WTC11 (cell line): ENCODE measurements around the gene RAI1. TPM values are rescaled to one million over a fixed set of nuclear protein-coding genes. Genes with fewer than 3 reads are reported as not detected.

Experiments
- ATAC-seq: fragments of 200-7000 bp; cut with Tn5 transposase; 2 replicates; pipeline ENCODE4 v1.10.0; 2021; ENCODE audit warnings: mild to moderate bottlenecking, moderate library complexity
- CTCF ChIA-PET: fragments of 300-600 bp; sonication (Branson Sonifier 250); formaldehyde crosslinking; loops from one replicate; lab custom pipeline; 2021; ENCODE audit warnings: antibody characterized with exemption; lab: Charles Lee
- POLR2A ChIA-PET: fragments of 350-600 bp; sonication (Branson Sonifier 250); formaldehyde crosslinking; loops from one replicate; lab custom pipeline; 2021; ENCODE audit warnings: antibody characterized with exemption; lab: Charles Lee
- DNase-seq: peaks from one replicate; pipeline ENCODE4 v3.0.0; 2021; ENCODE audit warnings: low spot score
- H3K27ac Mint-ChIP-seq: 2 replicates; pipeline ENCODE4 v1.8.0; 2021; ENCODE audit warnings: mixed read lengths
- H3K27me3 Mint-ChIP-seq: 2 replicates; pipeline ENCODE4 v1.8.0; 2021; ENCODE audit warnings: low read depth, mild to moderate bottlenecking, moderate library complexity, mixed read lengths
- H3K36me3 Mint-ChIP-seq: 2 replicates; pipeline ENCODE4 v1.8.0; 2021; ENCODE audit warnings: mixed read lengths
- H3K4me1 Mint-ChIP-seq: 2 replicates; pipeline ENCODE4 v1.8.0; 2022; ENCODE audit warnings: mixed read lengths
- H3K4me3 Mint-ChIP-seq: 2 replicates; pipeline ENCODE4 v1.8.0; 2021; ENCODE audit warnings: mild to moderate bottlenecking, moderate library complexity, mixed read lengths
- H3K9me3 Mint-ChIP-seq: 2 replicates; pipeline ENCODE4 v1.8.0; 2021; ENCODE audit warnings: mixed read lengths
- AFF4 ChIP-seq: sonication (generic); formaldehyde crosslinking; IDR thresholded peaks from 2 replicates; pipeline ENCODE4 v1.8.1; 2023; ENCODE audit warnings: mild to moderate bottlenecking, missing genetic modification reagents, borderline replicate concordance
- CREM ChIP-seq: sonication (generic); formaldehyde crosslinking; IDR thresholded peaks from 2 replicates; pipeline ENCODE4 v1.8.1; 2022; ENCODE audit warnings: mild to moderate bottlenecking, missing genetic modification reagents, moderate library complexity
- CTCF ChIP-seq: fragments of 200-600 bp; IDR thresholded peaks from 2 replicates; pipeline ENCODE4 v1.8.0; 2022; ENCODE audit warnings: antibody characterized with exemption
- FOXK1 ChIP-seq: sonication (generic); formaldehyde crosslinking; IDR thresholded peaks from 2 replicates; pipeline ENCODE4 v1.8.0; 2022; ENCODE audit warnings: mild to moderate bottlenecking, moderate library complexity, missing genetic modification reagents
- GTF2I ChIP-seq: fragments of 250-450 bp; sonication (Bioruptor Pico); conservative IDR thresholded peaks from 2 replicates; pipeline ENCODE4 v1.4.0; 2021; ENCODE audit warnings: mild to moderate bottlenecking
- MXD4 ChIP-seq: fragments of 250-450 bp; sonication (Bioruptor Pico); IDR thresholded peaks from 2 replicates; pipeline ENCODE4 v1.8.0; 2021; ENCODE audit warnings: mild to moderate bottlenecking, moderate library complexity, borderline replicate concordance
- NFE2L1 ChIP-seq: sonication (generic); formaldehyde crosslinking; IDR thresholded peaks from 2 replicates; pipeline ENCODE4 v1.8.1; 2023; ENCODE audit warnings: missing genetic modification reagents
- NFYB ChIP-seq: sonication (generic); formaldehyde crosslinking; conservative IDR thresholded peaks from 2 replicates; pipeline ENCODE4 v1.8.0; 2022; ENCODE audit warnings: low read depth, missing genetic modification reagents
- TEAD4 ChIP-seq: sonication (generic); formaldehyde crosslinking; IDR thresholded peaks from 2 replicates; pipeline ENCODE4 v1.8.0; 2022; ENCODE audit warnings: mild to moderate bottlenecking, missing genetic modification reagents
- ZBTB21 ChIP-seq: sonication (generic); formaldehyde crosslinking; IDR thresholded peaks from 2 replicates; pipeline ENCODE4 v1.8.1; 2023; ENCODE audit warnings: mild to moderate bottlenecking, missing genetic modification reagents, borderline replicate concordance
- ZNF219 ChIP-seq: sonication (generic); formaldehyde crosslinking; IDR thresholded peaks from 2 replicates; pipeline ENCODE4 v1.8.0; 2023; ENCODE audit warnings: missing genetic modification reagents, mild to moderate bottlenecking, borderline replicate concordance
- ZNF512 ChIP-seq: sonication (generic); formaldehyde crosslinking; IDR thresholded peaks from 2 replicates; pipeline ENCODE4 v1.8.1; 2022; ENCODE audit warnings: missing genetic modification reagents, borderline replicate concordance
- total RNA-seq: library from RNA; stranded (reverse); gene quantifications from 3 replicates; pipeline ENCODE4 v1.2.3, GENCODE V29; 2021
- TF ChIP-seq, protein P1 (sequence below): sonication (generic); formaldehyde crosslinking; IDR thresholded peaks from 2 replicates; pipeline ENCODE4 v1.8.1; 2022; ENCODE audit warnings: mild to moderate bottlenecking, moderate library complexity, missing genetic modification reagents
- TF ChIP-seq, protein P2 (sequence below): sonication (generic); formaldehyde crosslinking; IDR thresholded peaks from 2 replicates; pipeline ENCODE4 v1.8.1; 2022; ENCODE audit warnings: low read depth, missing genetic modification reagents, borderline replicate concordance
- TF ChIP-seq, protein P3 (sequence below): fragments of 250-450 bp; sonication (Bioruptor Pico); IDR thresholded peaks from 2 replicates; pipeline ENCODE4 v1.9.0; 2021; ENCODE audit warnings: mild to moderate bottlenecking

RAI1 gene
- total RNA-seq, 1 experiment from 2014 or later: 12.7 TPM

DNA sequence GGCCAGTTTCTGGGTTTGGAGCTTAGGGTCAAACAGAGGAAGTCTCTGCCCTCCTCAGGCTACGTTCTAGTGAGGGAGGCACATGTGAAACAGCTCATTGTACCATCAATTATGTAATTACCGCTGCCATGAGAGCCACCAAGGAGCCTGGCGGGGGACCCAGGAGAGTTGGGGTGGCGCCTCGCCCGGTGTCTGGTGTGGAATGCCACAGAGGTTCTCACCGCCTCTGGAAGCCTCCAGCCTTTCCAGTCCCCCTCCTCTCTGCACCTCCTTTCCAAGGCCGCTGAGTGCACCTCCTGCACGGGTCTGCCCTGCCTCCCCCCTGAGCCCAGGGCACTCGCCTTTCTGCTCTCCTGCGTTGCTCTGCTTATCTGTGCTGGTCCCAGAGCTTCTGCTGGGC lies 104.1 kb downstream of the RAI1 start:
- peaks cover 29% of the 10 kb centered on the region for H3K27me3 Mint-ChIP-seq
- TF ChIP-seq, protein P1, sequence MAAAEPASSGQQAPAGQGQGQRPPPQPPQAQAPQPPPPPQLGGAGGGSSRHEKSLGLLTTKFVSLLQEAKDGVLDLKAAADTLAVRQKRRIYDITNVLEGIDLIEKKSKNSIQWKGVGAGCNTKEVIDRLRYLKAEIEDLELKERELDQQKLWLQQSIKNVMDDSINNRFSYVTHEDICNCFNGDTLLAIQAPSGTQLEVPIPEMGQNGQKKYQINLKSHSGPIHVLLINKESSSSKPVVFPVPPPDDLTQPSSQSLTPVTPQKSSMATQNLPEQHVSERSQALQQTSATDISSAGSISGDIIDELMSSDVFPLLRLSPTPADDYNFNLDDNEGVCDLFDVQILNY (CRISPR knock-in tag): no peak
- TF ChIP-seq CTCF (no peak), AFF4 (no peak), NFE2L1 (CRISPR knock-in tag) (no peak), TEAD4 (CRISPR knock-in tag) (no peak), ZNF219 (CRISPR knock-in tag) (no peak)
- TF ChIP-seq, all 79 proteins: peak for 0
- Mint-ChIP-seq H3K4me3 (peak overlapping the region; percentile 78), H3K27ac (0 out of 2 replicates have a peak overlapping the region, but pooled peaks have one; percentile 41), H3K4me1 (peaks cover 51% of the 10 kb centered on the region), H3K9me3 (no peaks in the 10 kb centered on the region), H3K36me3 (no peaks in the 10 kb centered on the region)
- ChIA-PET CTCF (interaction anchor here (0.6 to 3.1 kb wide), 13 partner anchors 8 to 289 kb away, joined by 3 to 12 read pairs (median 4); partner anchors contain the start of gene RASD1), POLR2A (no interaction called here)
- no peak for DNase-seq
- no peak for ATAC-seq

DNA sequence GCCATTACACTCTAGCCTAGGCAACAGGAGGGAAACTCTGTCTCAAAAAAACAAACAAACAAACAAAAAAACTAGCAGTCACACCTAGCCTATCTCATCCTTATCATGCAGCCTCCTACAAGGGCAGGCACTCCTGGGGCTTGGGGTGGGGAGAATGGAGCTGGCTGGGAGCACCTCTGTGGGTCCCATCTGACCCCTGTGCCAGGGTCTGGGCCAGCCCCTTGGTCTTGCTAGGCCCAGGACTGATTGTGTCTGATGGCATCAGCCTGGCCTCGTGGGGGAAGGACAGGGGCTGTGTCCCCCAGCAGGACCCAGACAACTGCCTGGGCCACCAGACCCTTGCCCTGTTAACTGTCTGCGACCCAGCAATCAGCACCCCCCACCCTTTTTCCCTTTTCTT lies 105.7 kb downstream of the RAI1 start:
- Mint-ChIP-seq H3K9me3 (no peaks in the 10 kb centered on the region), H3K4me1 (peaks cover 55% of the 10 kb centered on the region), H3K27ac (no peak overlapping the region), H3K36me3 (no peaks in the 10 kb centered on the region), H3K4me3 (no peak overlapping the region), H3K27me3 (peaks cover 37% of the 10 kb centered on the region)
- ChIA-PET CTCF (interaction anchor here (0.6 to 3.1 kb wide), 4 partner anchors 14 to 290 kb away, joined by 3 to 12 read pairs (median 3); no protein-coding TSS in a partner anchor), POLR2A (no interaction called here)
- TF ChIP-seq, protein P2, sequence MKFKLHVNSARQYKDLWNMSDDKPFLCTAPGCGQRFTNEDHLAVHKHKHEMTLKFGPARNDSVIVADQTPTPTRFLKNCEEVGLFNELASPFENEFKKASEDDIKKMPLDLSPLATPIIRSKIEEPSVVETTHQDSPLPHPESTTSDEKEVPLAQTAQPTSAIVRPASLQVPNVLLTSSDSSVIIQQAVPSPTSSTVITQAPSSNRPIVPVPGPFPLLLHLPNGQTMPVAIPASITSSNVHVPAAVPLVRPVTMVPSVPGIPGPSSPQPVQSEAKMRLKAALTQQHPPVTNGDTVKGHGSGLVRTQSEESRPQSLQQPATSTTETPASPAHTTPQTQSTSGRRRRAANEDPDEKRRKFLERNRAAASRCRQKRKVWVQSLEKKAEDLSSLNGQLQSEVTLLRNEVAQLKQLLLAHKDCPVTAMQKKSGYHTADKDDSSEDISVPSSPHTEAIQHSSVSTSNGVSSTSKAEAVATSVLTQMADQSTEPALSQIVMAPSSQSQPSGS (CRISPR knock-in tag): no peak
- no peak for TF ChIP-seq MXD4 (CRISPR knock-in tag)
- TF ChIP-seq, protein P3, sequence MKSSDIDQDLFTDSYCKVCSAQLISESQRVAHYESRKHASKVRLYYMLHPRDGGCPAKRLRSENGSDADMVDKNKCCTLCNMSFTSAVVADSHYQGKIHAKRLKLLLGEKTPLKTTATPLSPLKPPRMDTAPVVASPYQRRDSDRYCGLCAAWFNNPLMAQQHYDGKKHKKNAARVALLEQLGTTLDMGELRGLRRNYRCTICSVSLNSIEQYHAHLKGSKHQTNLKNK (CRISPR knock-in tag): no peak
- no peak for TF ChIP-seq ZBTB21 (CRISPR knock-in tag)
- TF ChIP-seq CREM (CRISPR knock-in tag): no peak
- no peak for TF ChIP-seq GTF2I
- TF ChIP-seq FOXK1 (CRISPR knock-in tag): no peak
- TF ChIP-seq ZNF512 (CRISPR knock-in tag): no peak
- TF ChIP-seq, protein P1 (CRISPR knock-in tag): no peak
- no peak for TF ChIP-seq NFYB
- ATAC-seq (no peak), DNase-seq (no peak)
